Thyroid gland (tissue), 4 donors: Measurements from ENCODE around the gene TSEN2.

ENCODE experiments used
- CTCF ChIP-seq, 6 experiments: fragments of 200-600 bp in 3 of 6; fragments of 450-650 bp in 3 of 6; sonication (generic) in 3 of 6; IDR thresholded peaks; one replicate each; pipeline ENCODE4 v1.5.1; 2016 to 2019; ENCODE audit warnings: antibody characterized with exemption in 6 of 6, mild to moderate bottlenecking in 2 of 6, inconsistent platforms in 1 of 6, moderate library complexity in 1 of 6
- POLR2A ChIP-seq, 2 donors: fragments of 450-650 bp; IDR thresholded peaks; one replicate each; pipeline ENCODE4 v1.6.1; 2017; ENCODE audit warnings: antibody characterized with exemption in 2 of 2, mild to moderate bottlenecking in 2 of 2, moderate library complexity in 1 of 2

- TF ChIP-seq POLR2A (IDR thresholded peaks at IDR 0.05) (no peak), CTCF (IDR thresholded peaks at IDR 0.05) (no peak)
These were observed 47.1 kb upstream of the TSEN2 start for GRCh38 chr3:12437221-12437605.
